Activated naive CD4-positive, alpha-beta T cell treated with anti-CD3 and anti-CD28 coated beads for 36 hours (primary cell): Measurements from ENCODE around the gene GNAQ. TPM values are rescaled to one million over a fixed set of nuclear protein-coding genes. Genes with fewer than 3 reads are reported as not detected.
A peak's percentile ranks its signal among the peaks of the same experiment; 100 is the strongest.

ENCODE experiments used
- CTCF ChIA-PET: fragments of 350-600 bp; sonication (Branson Sonifier 250); formaldehyde crosslinking; loops from one replicate; lab custom pipeline; 2021; ENCODE audit warnings: antibody characterized with exemption; lab: Charles Lee
- DNase-seq: peaks from one replicate; pipeline ENCODE4 v3.0.0-alpha.2; 2020
- H3K27ac Mint-ChIP-seq: one replicate; pipeline ENCODE4 v1.8.0; 2021; ENCODE audit warnings: mild to moderate bottlenecking, mixed read lengths
- H3K27me3 Mint-ChIP-seq: one replicate; pipeline ENCODE4 v1.8.0; 2021; ENCODE audit warnings: low read depth, mixed read lengths
- H3K36me3 Mint-ChIP-seq: one replicate; pipeline ENCODE4 v1.8.0; 2021; ENCODE audit warnings: low read depth, mixed read lengths
- H3K4me1 Mint-ChIP-seq: one replicate; pipeline ENCODE4 v1.8.0; 2021; ENCODE audit warnings: low read depth, mixed read lengths
- H3K4me3 Mint-ChIP-seq: one replicate; pipeline ENCODE4 v1.8.0; 2021; ENCODE audit warnings: mild to moderate bottlenecking, moderate library complexity, mixed read lengths
- H3K9me3 Mint-ChIP-seq: one replicate; pipeline ENCODE4 v1.8.0; 2021; ENCODE audit warnings: mixed read lengths
- intact Hi-C: fragments of 100-400 bp; cut with micrococcal nuclease; formaldehyde crosslinking; loops from one replicate; pipeline ENCODE4 v1.15.1; 2023
- total RNA-seq, 2 experiments: library from RNA; stranded (reverse); gene quantifications; one replicate each; pipeline ENCODE4 v1.2.3, GENCODE V29; 2021

The GNAQ gene
- total RNA-seq, 2 experiments from 2014 or later: 22.4 to 22.7 TPM

GRCh38 chr9:77949751-77950436 lies 81.7 kb downstream of the GNAQ start:
- CTCF ChIA-PET: interaction anchor here (1.5 to 2.2 kb wide), 3 partner anchors 27 to 493 kb away, joined by 3 to 5 read pairs (median 3); no protein-coding TSS in a partner anchor
- DNase-seq: no peak
- Mint-ChIP-seq H3K36me3 (no peaks in the 10 kb centered on the region), H3K4me3 (no peak overlapping the region), H3K9me3 (no peaks in the 10 kb centered on the region), H3K27me3 (no peaks in the 10 kb centered on the region), H3K4me1 (peaks cover 53% of the 10 kb centered on the region), H3K27ac (no peak overlapping the region)
- intact Hi-C loops: no loop called here

DNA sequence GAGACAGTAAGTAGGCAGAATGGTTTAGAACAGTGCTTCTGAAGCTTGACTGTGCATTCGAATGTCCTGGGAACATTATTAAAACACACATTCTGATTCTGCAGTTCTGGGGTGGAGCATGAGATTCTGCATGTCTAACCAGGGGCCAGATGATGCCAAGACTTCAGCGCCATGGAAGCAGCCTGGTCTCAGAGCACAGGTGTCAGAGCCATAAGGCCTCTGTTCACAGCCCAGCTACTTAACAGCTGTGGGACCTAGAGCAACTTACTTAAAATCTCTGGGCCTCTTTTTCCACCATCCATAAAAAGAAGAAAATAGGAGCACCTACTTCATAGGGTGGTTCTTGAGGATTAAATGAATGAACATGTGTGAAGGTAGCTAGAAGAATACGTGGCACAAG lies 84.0 kb downstream of the GNAQ start:
- Mint-ChIP-seq H3K27ac (no peak overlapping the region), H3K36me3 (no peaks in the 10 kb centered on the region), H3K4me3 (no peak overlapping the region), H3K4me1 (peaks cover 55% of the 10 kb centered on the region), H3K9me3 (no peaks in the 10 kb centered on the region), H3K27me3 (no peaks in the 10 kb centered on the region)
- no peak for DNase-seq
- intact Hi-C loops: no loop called here
- CTCF ChIA-PET: interaction anchor here (0.6 kb wide), 2 partner anchors 8 to 88 kb away, joined by 3 read pairs; no protein-coding TSS in a partner anchor

DNA sequence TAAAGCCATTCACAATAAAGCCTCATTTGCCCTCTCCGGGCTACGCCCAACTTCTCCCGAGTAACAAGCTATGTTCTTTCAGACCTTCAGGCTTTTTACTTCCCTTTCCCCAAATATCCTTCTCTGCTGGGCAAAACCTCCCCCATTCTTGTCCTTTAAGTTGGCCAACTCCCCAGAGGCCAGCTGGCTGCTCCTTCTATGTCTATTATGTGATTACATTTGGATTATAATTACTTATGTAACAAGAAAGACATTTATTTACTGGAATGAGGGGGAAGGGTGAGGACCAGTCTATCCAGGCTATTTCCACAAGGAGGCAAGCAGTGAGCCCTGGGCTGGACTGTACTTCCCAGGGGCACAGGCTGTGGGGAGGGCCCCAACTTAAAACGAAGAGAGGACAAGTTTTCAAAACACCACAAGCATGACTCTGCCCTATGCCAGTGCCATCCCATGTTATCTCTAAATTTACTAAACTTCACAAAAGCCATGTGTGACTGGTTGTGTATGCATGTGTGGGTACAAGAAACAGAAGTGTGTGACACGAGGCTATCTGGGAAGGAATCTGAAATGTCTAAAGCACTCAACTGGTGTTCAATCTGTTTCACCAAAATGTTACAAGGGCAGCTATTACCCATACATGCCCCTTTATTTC lies 84.5 kb downstream of the GNAQ start:
- Mint-ChIP-seq H3K27me3 (no peaks in the 10 kb centered on the region), H3K27ac (no peak overlapping the region)

DNA sequence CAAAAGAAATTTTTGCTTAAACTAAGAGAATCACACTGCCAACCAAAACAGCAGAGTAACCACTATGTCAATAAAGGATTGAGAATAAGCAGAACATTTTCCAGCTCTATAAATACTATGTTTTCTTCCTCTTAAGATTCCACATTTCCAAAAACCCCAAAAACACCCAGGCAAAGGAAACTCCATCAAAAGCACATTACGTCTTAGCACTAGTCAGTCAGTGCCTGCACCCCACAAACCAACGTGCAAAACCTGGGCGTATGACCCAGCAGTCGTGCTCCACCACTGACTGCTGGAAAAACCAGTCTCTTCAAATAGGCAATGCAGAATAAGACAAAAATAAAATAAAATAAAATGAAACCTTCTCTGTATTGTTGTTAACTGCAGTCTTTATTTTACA lies 85.3 kb downstream of the GNAQ start:
- no peaks in the 10 kb centered on the region for H3K27me3 Mint-ChIP-seq
- CTCF ChIA-PET: interaction anchor here (0.5 to 1.1 kb wide), 2 partner anchors 37 to 176 kb away, joined by 3 to 4 read pairs; no protein-coding TSS in a partner anchor
- no peak overlapping the region for H3K4me3 Mint-ChIP-seq
- DNase-seq: no peak
- intact Hi-C loops: no loop called here
- H3K27ac Mint-ChIP-seq: no peak overlapping the region
- no peaks in the 10 kb centered on the region for H3K9me3 Mint-ChIP-seq
- H3K4me1 Mint-ChIP-seq: peaks cover 61% of the 10 kb centered on the region
- no peaks in the 10 kb centered on the region for H3K36me3 Mint-ChIP-seq

More for the DNA sequence above, 84.5 kb downstream of the GNAQ start:
- Mint-ChIP-seq H3K9me3 (no peaks in the 10 kb centered on the region), H3K4me3 (no peak overlapping the region), H3K36me3 (no peaks in the 10 kb centered on the region), H3K4me1 (peaks cover 58% of the 10 kb centered on the region)
- no peak for DNase-seq
- intact Hi-C loops: no loop called here
- CTCF ChIA-PET: interaction anchor here (0.6 kb wide), 2 partner anchors 9 to 88 kb away, joined by 3 read pairs; no protein-coding TSS in a partner anchor

DNA sequence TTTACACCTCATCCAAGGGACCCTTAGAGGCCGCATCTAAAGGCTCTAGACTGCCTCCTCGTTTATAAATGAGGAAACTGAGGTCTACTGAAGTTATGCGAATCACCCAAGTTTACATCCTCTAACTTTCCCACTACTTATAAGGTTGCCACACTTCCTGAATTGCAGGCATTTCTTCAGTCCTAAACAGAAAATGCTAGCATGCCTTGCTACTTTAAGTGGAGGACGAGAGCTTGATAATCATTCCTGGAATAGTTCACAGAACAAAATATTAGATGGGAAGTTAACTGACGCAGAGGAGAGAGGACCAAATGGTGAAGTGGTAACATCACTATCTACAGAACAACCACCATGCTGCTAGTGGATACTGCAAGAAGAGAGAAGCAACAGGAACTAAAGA lies 85.8 kb downstream of the GNAQ start:
- intact Hi-C loops: loop anchor here (1.0 kb wide), 1 partner anchor 90 kb away; no protein-coding TSS in a partner anchor
- H3K4me1 Mint-ChIP-seq: peaks cover 61% of the 10 kb centered on the region
- CTCF ChIA-PET: interaction anchor here (1.1 to 2.0 kb wide), 3 partner anchors 9 to 176 kb away, joined by 3 to 7 read pairs (median 7); no protein-coding TSS in a partner anchor

DNA sequence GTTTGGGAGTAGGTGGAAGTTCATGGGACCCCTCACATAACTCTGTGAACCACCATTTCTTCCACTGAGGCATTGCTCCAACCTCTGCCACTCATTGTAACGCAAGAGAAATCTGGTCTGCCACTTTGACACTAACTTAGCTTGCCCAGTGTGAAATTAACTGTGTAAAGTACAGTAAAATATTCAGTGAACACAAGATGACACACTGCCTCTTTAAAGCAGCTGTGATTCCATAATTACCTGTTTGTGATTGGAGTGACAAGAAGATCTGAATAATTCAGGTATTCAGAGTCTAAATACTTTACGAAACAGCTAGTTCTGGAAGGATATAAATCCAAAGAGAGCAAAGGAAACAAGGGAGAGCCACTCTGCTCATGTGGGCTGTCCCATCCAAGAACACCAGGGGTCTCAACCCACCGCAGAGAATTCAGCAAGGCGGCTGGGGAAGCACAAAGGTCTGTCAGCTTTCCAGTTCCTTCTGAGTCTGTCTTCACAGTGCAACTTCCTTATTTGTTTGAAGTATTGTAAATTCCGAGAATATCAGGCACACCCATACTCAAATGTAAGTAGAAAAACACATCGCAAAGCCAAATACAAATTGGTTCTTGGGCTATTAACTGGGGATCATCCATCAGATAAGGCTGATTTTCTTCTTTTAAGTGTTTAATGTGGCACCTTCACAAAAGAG lies 86.9 kb downstream of the GNAQ start:
- Mint-ChIP-seq H3K36me3 (no peaks in the 10 kb centered on the region), H3K4me3 (peak overlapping the region; percentile 32), H3K27me3 (no peaks in the 10 kb centered on the region), H3K27ac (peak overlapping the region; percentile 67), H3K9me3 (no peaks in the 10 kb centered on the region), H3K4me1 (peaks cover 51% of the 10 kb centered on the region)
- CTCF ChIA-PET: interaction anchor here (0.6 to 2.3 kb wide), 9 partner anchors 10 to 361 kb away, joined by 3 to 14 read pairs (median 4); no protein-coding TSS in a partner anchor
- DNase-seq: peak; percentile 38
- intact Hi-C loops: loop anchor here (1.0 kb wide), 1 partner anchor 91 kb away; no protein-coding TSS in a partner anchor

More for the DNA sequence above, 85.8 kb downstream of the GNAQ start:
- Mint-ChIP-seq H3K4me3 (no peak overlapping the region), H3K27me3 (no peaks in the 10 kb centered on the region), H3K9me3 (no peaks in the 10 kb centered on the region), H3K36me3 (no peaks in the 10 kb centered on the region), H3K27ac (no peak overlapping the region)
- DNase-seq: no peak

DNA sequence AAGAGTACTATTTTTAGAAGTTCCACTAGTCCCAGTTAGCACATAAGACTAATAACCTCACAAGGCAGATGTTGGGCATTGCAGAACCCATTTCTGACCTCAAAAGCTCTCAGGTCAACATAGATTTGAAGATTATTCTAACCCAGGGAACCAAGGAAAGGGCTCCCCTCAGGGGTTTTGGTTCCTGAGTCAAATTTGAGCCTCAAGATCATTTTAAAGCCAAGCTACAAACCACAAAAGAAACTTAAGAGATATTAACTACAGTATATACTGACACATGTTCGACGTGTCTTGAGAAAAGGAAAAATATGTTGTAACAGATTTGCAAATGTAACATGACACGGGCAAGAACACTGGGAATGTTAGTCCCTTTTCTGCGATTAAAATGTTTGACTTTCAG lies 88.6 kb downstream of the GNAQ start:
- intact Hi-C loops: no loop called here
- Mint-ChIP-seq H3K36me3 (peaks cover 2% of the 10 kb centered on the region), H3K4me3 (no peak overlapping the region), H3K9me3 (no peaks in the 10 kb centered on the region), H3K27me3 (no peaks in the 10 kb centered on the region), H3K4me1 (peaks cover 64% of the 10 kb centered on the region), H3K27ac (no peak overlapping the region)
- CTCF ChIA-PET: no interaction called here
- DNase-seq: no peak

- DNase-seq: no peak
- intact Hi-C loops: no loop called here
- no peaks in the 10 kb centered on the region for H3K9me3 Mint-ChIP-seq
- peaks cover 34% of the 10 kb centered on the region for H3K4me1 Mint-ChIP-seq
- H3K4me3 Mint-ChIP-seq: no peak overlapping the region
- CTCF ChIA-PET: no interaction called here
- H3K36me3 Mint-ChIP-seq: peaks cover 3% of the 10 kb centered on the region
- no peak overlapping the region for H3K27ac Mint-ChIP-seq
- no peaks in the 10 kb centered on the region for H3K27me3 Mint-ChIP-seq
Observed at GRCh38 chr9:77939149-77939668, 92.4 kb downstream of the GNAQ start.

DNA sequence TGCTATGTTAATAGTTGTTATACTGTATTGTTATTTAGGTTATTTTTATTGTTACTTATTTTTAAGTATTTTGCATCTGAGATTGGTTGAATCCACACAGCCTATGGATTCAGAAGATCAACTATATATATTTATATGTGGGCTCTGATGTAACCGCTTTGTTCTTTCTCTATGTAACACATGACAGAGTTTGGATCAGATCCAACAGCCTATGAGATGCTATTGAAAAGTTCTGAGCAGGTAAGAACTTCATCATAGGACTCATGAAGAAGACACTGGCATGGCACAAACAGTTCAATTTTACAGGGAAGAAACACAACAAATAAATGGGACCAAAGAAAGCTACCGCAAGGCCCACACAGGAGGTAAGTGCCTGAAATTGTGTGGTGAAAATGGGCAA lies 93.4 kb downstream of the GNAQ start:
- Mint-ChIP-seq H3K27ac (no peak overlapping the region), H3K9me3 (no peaks in the 10 kb centered on the region), H3K4me1 (peaks cover 26% of the 10 kb centered on the region), H3K36me3 (peaks cover 3% of the 10 kb centered on the region), H3K27me3 (no peaks in the 10 kb centered on the region), H3K4me3 (no peak overlapping the region)
- DNase-seq: no peak
- CTCF ChIA-PET: no interaction called here
- intact Hi-C loops: no loop called here

- CTCF ChIA-PET: no interaction called here
- Mint-ChIP-seq H3K27me3 (no peaks in the 10 kb centered on the region), H3K4me3 (no peak overlapping the region), H3K27ac (no peak overlapping the region), H3K4me1 (peaks cover 23% of the 10 kb centered on the region), H3K9me3 (no peaks in the 10 kb centered on the region), H3K36me3 (peaks cover 10% of the 10 kb centered on the region)
- intact Hi-C loops: no loop called here
- DNase-seq: no peak
Observed at GRCh38 chr9:77935974-77936373, 95.6 kb downstream of the GNAQ start.

GRCh38 chr9:77935211-77935610 lies 96.4 kb downstream of the GNAQ start:
- CTCF ChIA-PET: no interaction called here
- Mint-ChIP-seq H3K4me1 (peaks cover 23% of the 10 kb centered on the region), H3K9me3 (no peaks in the 10 kb centered on the region), H3K4me3 (no peak overlapping the region), H3K36me3 (peaks cover 10% of the 10 kb centered on the region), H3K27me3 (no peaks in the 10 kb centered on the region), H3K27ac (no peak overlapping the region)
- intact Hi-C loops: no loop called here
- no peak for DNase-seq

DNA sequence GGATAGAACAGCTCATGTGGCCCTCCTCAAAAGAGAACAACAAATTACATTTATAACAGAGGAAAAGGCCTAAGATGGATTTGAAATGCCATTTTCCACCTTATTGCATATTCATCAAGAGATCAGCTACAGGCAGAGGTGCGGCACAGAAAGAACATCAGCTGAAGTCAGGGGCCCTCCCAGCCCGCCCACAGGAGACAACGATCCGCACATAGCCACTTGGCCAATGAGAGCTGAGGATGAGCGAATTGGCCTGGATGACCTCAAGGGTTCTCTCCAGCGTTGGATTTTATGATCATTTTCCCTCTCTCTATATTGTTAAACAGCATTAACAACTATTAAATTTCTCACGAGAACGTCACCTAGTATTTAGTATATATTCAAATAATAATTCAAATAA lies 97.6 kb downstream of the GNAQ start:
- Mint-ChIP-seq H3K36me3 (peaks cover 10% of the 10 kb centered on the region), H3K27ac (no peak overlapping the region), H3K9me3 (no peaks in the 10 kb centered on the region), H3K4me3 (no peak overlapping the region), H3K4me1 (peaks cover 17% of the 10 kb centered on the region), H3K27me3 (no peaks in the 10 kb centered on the region)
- CTCF ChIA-PET: no interaction called here
- intact Hi-C loops: no loop called here
- no peak for DNase-seq
